SK-MEL-5 (cell line): ENCODE results near the gene EPHA5. TPM values are rescaled to one million over a fixed set of nuclear protein-coding genes. Genes with fewer than 3 reads are reported as not detected.

Experiments
- DNase-seq: peaks from one replicate; pipeline ENCODE4 v3.0.0-alpha.2; 2016; ENCODE audit warnings: low read depth, low spot score
- in situ Hi-C: cut with HindIII; loops from 2 replicates; pipeline ENCODE4 v1.10.0; 2016; ENCODE audit warnings: low sequenced_read_pairs, high pct_unique_total_duplicates, low pct_unique_long_range_greater_than_20kb
- total RNA-seq: library from RNA; depleted of rRNA; stranded (reverse); fragments of >200 nt; shearing (Covaris generic); gene quantifications from 2 replicates; pipeline ENCODE4 v1.2.3, GENCODE V29; 2014

The EPHA5 gene
- total RNA-seq, 1 experiment from 2014 or later = 6.0 TPM

DNA sequence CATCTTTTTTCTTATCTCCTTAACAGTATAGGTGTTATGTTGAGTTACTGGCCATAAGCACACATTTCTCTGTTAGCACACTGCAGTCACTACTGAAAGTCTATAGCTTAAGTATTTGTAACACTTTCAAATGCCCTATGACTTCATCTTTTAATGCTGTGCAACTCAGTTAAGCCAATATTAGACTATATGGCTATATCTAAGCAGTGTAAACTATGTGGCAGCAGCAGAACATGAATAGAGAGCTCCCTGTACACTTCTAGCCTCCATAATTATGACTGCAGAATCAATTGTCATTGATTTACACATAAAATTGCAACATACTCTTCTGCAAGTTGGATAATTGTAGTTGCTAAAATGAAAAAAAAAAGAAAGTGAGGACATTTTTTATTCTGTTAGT, 250.3 kb downstream of the EPHA5 start:
- no peak for DNase-seq
- in situ Hi-C loops = no loop called here

DNA sequence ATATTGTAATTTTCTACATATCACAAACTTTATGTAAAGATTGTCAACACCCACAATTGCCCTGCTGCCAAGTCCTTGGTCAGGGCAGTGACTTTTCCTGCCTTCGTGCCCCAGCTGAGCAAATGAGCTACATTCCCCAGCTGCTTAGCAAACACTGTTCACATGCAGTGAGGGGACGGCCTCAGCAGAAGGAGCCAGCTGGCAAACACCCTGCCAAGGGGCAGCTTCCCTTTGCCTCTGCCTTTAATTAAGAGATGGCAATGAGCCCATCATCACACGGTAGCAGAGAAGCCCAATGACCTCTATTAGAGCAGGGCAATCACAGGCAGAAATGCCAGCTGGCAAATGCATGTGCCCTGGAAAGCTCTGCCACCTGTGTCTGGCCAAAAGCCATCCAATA, 253.4 kb downstream of the EPHA5 start:
- in situ Hi-C loops = no loop called here

DNA sequence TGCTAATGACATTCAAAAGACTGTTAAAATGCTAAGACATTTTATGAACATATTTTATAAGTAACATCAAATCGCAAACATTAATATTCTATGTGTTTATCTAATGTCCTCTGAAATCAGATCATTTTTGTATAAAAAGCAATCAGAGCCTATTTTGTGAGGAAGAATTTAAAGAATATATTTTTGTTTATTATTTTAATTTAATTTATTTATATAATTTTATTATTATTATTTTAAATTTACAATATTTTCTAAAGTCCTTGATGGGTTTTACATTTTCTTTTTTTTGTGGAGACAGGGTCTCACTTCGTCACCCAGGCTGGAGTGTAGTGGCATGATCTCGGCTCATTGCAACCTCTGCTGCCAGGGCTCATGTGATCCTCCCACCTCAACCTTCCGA, 262.8 kb downstream of the EPHA5 start:
- in situ Hi-C loops = no loop called here
- no peak for DNase-seq

More for the DNA sequence above, 253.4 kb downstream of the EPHA5 start:
- no peak for DNase-seq

DNA sequence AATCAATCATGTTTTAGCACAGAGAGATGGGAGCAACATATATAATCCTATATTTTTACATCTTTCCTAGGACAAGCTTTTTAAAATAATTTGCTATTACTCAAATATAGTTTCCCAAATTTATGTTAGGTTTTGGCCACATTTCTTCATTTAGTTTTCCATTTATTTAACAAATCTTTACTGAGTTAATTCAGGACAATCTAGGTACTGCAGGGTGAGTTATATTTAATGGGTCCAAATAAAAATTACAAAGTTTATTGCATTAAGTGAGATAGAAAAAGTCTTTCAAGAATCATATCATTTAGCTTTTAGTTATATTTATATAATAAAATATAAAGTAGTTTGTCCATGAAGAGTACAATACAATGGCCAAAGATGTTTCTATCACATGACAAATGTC, 269.2 kb downstream of the EPHA5 start:
- in situ Hi-C loops = no loop called here
- DNase-seq = no peak

DNA sequence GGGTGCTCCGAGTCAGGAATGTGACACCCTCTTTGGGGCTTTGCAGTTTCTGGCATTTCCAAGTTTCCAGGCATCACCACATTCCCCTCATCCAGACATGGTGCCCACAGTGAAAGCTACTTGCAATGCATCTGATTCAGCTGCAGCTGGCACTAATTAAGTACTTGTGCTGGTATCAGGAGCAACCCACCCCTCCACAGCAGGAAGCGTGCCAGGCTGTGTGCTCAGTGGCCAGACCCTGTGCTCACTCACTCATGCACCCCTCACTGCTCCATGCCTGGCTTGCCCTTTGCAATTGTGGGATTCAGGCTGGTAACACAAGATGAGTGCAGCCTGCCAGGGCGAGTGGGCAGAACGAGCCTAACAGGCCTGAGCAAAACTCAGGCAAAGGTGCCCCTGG, 271.2 kb downstream of the EPHA5 start:
- in situ Hi-C loops = no loop called here
- DNase-seq = no peak

DNA sequence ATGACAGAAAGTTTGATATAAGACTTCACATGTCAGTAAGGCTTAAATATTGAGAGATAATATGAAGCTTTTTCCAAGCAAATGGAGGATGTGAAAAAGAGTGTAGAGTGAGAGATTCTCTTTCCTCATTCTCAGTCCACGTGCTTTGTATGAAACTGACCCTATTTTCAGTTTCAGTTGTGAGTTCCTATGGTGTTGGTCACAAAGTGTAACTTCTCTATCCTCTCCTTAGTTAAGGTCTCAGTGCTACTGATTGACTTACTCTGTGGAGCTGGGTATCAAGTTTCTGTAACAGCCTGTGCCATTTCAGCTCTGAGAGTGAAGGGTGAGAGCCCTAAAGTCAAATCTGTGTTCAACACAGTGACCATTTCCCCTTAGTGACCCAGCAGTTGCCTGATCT, 277.2 kb downstream of the EPHA5 start:
- no peak for DNase-seq
- in situ Hi-C loops = no loop called here

DNA sequence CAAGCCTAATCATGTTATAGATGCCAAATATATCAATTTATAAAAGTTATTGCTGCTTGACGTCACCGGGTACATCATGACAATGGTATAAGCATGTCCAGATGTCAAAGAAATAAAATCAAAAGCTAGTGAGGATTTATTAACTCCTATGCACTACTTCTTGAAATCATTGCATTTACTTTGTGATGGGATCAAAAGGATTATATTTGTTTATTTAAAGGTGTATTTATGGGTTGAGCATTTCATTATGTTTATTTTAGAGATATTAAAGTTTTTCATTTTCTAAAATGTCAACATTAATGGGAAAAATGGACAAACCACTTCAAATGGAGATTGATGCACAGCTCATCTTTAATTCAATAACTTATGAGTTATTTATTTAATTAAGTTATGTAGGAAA, 277.8 kb downstream of the EPHA5 start:
- no peak for DNase-seq
- in situ Hi-C loops = no loop called here

DNA sequence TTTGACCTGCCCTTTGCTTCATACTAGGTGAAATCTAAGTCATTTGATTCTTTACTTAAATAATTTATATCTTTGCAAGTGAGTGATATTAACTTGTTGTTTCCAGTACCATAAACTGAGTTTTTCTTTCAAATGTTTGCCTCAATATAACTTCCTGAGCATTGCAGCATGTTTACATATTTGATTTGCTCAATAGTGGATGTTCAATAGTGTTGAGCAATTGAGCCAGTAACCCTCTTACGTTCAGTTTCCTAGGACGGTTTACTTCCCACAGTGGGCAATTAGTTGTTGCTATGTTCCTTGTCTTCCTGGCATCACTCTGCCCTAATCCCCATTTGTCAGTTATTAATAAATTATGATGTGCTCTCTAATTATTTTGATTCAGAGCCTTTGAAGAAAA, 278.5 kb downstream of the EPHA5 start:
- in situ Hi-C loops = no loop called here
- no peak for DNase-seq

DNA sequence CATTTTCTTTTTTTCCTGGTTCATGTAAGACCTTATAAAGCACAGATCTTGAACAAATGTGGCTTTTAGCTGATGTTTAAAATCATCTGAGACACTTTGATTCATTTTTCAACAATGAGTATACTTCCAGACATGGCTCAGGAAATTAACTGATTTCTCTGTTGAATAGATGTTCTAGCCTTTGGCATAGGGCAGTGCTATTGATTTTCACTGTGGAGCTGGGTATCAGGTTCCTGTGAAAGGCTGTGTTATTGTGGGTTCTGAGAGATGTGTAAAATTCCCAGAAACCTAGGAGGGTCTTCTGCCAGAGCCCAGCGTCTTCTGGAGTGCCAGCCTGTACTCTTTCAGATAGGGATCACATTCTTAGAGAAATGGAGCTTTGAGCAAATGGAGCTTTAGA, 278.9 kb downstream of the EPHA5 start:
- DNase-seq = no peak
- in situ Hi-C loops = no loop called here

DNA sequence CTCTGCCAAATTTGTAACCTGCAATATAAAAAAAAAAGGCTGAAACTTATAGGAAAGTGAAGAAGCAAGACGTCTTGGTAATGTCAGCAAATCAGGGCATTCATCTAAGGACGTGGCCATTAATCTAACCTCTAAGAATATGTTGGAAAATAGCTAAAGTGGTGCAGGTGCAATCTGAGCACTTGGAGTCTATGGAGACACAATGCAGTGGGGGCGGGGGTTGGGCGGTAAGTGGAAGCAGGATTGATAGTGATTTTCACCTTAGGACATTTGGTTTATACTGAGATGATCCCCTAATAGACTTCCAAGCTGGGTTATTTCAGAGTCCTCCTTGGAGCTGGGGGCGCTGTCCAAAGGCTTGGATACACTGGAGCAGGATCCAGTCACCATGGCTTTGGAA, 283.4 kb downstream of the EPHA5 start:
- in situ Hi-C loops = no loop called here
- DNase-seq = no peak

DNA sequence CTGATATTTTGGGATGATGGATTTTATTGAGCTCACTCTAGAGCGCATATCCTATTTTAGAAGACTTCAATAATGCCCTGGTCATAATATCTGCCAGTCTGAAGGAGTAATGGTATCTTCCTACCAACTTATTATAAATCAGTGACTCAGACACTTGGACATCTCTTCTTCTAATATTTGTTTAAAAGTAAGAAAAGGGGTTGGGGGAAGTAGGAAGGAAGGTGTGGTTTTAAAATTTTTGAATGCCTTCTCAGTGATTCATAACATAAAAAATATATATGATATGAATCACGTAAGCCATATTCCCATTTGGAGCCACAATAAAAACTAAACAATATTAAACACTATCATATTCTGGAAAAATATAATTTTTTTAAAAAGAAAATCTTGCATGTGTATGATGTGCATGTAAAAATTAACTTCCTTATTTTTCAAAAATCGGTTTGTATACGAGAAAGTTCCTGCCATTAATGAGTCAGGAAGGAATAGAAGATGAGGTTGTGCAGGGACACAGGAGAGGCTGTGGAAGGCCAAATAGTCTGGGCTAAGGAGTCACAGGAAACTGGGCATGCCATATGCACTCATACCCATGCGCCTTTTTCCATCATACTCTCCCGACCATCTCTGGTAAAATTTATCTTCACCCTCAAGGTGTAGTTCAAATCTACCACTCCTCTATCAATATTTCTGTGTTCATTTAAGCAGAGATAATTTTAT, 286.5 kb downstream of the EPHA5 start:
- in situ Hi-C loops = no loop called here
- DNase-seq = no peak

DNA sequence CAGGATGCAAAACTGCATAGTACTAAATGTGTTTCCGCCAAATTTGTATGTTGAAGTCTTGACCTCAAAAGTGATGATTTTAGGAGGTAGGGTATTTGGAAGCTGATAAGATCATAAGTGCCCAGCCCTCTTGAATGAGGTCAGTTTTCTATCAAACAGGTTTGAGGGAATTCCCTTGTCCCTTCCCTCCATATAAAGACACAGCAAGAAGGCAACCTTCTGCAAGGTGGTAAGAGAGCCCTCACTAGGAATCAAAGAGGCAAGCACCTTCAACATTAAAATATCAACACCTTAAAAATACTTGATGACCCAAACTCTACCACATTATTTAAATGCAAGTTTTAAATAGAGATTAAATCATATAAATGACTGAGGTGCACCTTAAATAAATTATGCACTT, 288.6 kb downstream of the EPHA5 start:
- no peak for DNase-seq
- in situ Hi-C loops = no loop called here

DNA sequence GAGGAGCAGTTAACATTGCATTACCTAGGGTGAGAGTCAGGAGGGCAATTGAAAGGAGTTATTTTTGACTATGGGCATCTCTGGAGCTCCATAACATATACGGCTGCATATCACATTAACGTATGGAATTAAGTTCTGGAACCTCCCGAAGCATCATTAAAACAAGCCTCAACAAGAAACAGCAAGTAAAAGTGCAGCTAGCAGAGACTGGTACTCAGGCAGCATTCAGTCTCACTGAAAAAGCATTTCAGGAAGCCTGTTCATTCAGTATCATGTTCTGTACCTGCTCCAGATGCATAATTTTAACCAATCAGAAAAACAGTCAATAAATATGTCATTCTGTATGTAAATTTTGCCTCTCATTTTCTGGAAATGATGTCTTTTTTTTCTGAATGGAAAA, 299.6 kb downstream of the EPHA5 start:
- in situ Hi-C loops = no loop called here
- DNase-seq = no peak

DNA sequence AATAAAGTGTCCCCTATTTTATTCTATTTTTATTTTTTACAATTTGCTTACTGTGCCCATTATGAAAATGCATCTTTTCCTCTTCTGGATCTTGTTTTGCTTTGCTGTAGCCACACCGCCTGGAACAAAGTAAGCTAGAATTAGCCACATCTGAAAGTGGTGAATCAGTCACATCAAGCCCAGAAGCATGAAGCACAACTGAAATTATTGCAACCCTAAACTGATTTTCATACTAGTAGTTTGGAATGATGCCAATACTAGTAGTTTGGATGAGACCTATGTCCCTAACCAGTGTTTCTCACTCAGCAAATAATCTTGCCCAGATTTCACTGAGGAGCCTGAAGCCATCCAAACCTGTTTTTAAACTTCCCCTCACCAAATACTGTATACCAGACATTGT, 303.0 kb downstream of the EPHA5 start:
- DNase-seq = no peak
- in situ Hi-C loops = no loop called here

DNA sequence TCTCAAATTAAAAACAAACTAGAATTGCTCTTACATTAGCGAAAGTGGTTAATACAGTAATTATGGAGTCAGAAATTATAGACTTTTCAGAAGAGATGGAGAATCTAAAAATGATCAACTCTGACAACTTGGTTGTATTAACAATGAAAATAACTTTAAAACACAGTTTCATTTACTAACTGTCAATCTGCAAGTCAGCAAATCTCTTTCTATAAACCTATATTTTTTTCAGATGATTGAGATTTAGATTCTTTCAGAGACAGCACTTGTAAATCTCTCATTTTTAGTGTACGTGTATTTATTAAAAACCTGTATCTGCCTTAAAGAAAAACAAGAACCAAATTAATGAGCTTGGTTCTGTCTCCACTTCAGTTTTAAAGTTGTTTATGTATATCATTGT, 311.4 kb downstream of the EPHA5 start:
- DNase-seq = no peak
- in situ Hi-C loops = no loop called here

DNA sequence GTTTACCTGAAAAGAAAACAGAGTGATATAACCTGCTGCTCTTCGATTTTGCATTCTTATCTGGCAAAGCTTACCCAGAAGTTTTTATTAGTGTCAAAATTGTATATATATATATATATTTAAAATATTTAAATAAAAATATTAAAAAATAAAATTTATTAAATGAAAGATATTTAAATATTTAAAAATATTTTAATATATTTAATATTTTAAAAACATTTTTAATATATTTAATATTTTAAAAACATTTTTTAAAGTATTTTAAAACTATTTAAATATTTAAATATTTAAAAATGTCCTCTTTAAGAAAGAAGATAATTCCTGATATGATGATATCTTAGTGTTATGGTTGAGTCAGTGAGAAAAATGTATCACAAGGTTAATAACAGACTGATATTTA, 317.2 kb downstream of the EPHA5 start:
- no peak for DNase-seq
- in situ Hi-C loops = no loop called here

DNA sequence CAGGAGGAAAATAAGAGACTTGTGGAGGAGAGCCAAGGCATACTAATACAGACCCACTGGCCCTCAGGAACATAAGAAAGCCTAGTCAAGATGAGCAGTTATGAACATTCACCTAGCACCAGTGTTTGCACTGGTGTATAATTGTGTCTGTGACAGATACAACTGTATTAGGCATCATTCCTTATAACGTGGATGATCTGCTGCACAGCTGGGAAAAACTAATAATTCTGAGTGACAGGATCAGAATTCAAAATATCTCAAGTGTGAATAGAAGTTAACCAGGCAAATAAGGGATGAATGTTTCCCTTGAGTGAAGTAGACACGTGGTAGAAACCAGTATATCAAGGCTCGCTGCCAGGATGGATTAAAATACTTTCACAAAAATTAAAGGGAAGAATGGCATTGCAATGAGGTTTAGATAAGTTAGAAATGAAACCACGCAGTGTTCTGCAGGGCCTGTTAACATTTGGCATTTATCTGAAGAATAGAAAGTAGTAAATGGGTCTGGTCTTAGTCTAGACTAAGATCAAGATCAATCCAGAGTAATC, 325.9 kb downstream of the EPHA5 start:
- in situ Hi-C loops = no loop called here
- no peak for DNase-seq

DNA sequence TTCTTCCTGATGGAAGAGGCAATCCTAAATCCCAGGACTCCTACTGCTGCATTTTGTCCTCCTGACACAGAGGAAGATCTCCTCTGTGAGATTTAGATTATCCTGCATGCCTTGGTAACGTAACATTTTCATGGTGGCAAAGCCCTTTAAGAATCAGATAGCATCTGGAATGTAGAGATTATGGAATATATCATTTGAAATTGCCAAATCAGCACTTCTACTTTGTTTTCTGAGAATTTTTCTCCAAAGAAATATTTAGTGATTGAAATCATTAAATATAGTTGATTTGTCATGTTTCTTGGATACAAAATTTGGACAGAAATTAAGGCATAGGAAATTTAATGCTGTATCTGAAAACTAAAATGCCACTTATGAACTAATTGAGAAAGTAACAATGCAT, 326.9 kb downstream of the EPHA5 start:
- no peak for DNase-seq
- in situ Hi-C loops = no loop called here

DNA sequence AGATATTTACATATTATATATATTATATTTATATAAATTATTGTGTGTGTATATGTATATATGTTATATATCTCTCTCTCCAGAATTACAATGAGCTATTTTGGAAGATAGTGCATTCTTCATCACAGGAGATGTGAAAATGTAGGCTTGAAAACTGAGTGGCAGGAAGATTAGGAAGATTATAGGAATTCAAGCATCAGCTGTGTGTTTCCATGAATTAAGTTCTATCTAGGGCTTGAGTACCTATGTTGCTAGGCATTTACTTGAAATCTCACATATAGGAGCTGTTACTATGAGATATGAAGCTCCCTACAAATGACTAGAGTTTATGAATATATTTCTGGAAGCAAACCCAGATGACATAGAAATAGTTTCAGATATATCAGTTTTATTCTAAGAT, 328.7 kb downstream of the EPHA5 start:
- no peak for DNase-seq
- in situ Hi-C loops = no loop called here
